Neural progenitor cell (in vitro differentiated cells): ENCODE measurements around the gene FSTL4.

Experiments
- CTCF ChIP-seq: fragments of 200-600 bp; sonication (generic); IDR thresholded peaks from 2 replicates; pipeline ENCODE4 v1.5.1; 2017; ENCODE audit warnings: antibody characterized with exemption, mild to moderate bottlenecking
- EZH2phosphoT487 ChIP-seq: fragments of 200-600 bp; sonication (generic); IDR thresholded peaks from 2 replicates; pipeline ENCODE4 v1.6.1; 2017; ENCODE audit warnings: antibody characterized with exemption

GRCh38 chr5:133434336-133434735 is 178.0 kb downstream of the FSTL4 start:
- no peak for TF ChIP-seq CTCF
- TF ChIP-seq EZH2phosphoT487 = no peak
